ENCODE results near the gene PLD3.

Gene PLD3, protein sequence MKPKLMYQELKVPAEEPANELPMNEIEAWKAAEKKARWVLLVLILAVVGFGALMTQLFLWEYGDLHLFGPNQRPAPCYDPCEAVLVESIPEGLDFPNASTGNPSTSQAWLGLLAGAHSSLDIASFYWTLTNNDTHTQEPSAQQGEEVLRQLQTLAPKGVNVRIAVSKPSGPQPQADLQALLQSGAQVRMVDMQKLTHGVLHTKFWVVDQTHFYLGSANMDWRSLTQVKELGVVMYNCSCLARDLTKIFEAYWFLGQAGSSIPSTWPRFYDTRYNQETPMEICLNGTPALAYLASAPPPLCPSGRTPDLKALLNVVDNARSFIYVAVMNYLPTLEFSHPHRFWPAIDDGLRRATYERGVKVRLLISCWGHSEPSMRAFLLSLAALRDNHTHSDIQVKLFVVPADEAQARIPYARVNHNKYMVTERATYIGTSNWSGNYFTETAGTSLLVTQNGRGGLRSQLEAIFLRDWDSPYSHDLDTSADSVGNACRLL

DNA sequence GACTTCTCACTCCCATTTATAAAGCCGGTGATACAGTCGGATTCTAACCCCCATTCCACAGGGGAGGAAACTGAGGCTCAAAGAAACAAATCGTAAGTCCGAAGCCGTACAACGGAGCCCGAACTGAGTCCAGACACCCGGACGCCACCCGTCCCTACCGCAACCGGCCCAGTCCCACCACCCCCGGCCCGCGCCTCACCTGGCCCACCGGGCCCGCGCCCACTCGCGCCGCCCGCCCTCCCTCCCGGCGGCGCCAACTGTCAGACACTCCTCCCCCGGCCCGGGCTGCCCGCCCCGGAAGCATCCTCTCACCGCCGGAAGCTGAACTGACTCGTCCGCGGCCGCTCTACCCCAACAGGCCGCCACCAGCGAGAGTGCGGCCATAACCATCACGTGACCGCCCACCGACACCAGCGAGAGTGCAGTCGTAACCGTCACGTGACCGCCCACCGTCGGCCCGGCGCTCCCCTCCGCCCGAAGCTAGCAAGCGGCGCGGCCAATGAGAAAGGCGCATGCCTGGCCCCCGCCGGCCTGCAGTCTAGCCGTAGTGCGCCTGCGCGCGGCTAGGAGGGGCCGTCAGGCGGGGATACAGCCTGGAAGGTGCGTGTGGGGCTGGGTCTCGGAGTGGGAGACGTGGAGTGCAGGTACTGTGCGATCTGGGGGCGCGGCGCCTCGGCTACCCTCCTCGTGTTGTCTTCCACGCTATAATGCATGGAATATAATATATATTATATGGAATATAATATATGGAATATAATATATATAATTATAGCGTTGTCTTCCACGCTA is at the start of gene PLD3, which contains the start of gene C19orf47:
PLD3 (plus strand) TSS at position 571 of the 789 bp plus-strand sequence. CDS start 17,789 bp downstream, outside the sequence.
C19orf47 (minus strand) TSS at position 273 of the 789 bp plus-strand sequence. CDS start 6,540 bp downstream, outside the sequence.
- Mint-ChIP-seq H3K9me3 (no peaks in the 10 kb centered on the region), H3K27ac (peak within 1 kb of the TSS; percentile 88), H3K27me3 (no peaks in the 10 kb centered on the region), H3K36me3 (peaks cover 2% of the 10 kb centered on the region), H3K4me1 (peaks cover 41% of the 10 kb centered on the region), H3K4me3 (peak within 1 kb of the TSS; percentile 92)

DNA sequence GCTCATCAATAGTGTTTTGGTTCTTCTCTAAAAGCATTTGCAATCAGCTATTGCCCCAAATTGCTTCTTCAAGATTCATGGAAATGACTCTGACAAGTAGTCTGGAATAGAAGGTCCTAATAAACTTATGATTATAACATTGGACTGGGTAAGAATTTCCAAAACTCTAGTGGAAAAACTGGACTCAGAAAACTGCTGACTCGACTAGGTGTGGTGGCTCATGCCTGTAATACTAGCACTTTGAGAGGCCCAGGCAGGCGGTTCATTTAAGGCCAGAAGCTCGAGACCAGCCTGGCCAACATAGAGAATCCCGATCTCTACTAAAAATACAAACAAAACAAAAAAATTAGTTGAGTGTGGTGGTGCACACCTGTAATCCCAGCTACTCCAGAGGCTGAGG is 47.8 kb upstream of the PLD3 start:
- H3K36me3 Mint-ChIP-seq = no peaks in the 10 kb centered on the region
- H3K4me3 Mint-ChIP-seq = no peak overlapping the region
- H3K27ac Mint-ChIP-seq = no peak overlapping the region
- no peaks in the 10 kb centered on the region for H3K27me3 Mint-ChIP-seq
- H3K4me1 Mint-ChIP-seq = peaks cover 3% of the 10 kb centered on the region
- no peaks in the 10 kb centered on the region for H3K9me3 Mint-ChIP-seq

DNA sequence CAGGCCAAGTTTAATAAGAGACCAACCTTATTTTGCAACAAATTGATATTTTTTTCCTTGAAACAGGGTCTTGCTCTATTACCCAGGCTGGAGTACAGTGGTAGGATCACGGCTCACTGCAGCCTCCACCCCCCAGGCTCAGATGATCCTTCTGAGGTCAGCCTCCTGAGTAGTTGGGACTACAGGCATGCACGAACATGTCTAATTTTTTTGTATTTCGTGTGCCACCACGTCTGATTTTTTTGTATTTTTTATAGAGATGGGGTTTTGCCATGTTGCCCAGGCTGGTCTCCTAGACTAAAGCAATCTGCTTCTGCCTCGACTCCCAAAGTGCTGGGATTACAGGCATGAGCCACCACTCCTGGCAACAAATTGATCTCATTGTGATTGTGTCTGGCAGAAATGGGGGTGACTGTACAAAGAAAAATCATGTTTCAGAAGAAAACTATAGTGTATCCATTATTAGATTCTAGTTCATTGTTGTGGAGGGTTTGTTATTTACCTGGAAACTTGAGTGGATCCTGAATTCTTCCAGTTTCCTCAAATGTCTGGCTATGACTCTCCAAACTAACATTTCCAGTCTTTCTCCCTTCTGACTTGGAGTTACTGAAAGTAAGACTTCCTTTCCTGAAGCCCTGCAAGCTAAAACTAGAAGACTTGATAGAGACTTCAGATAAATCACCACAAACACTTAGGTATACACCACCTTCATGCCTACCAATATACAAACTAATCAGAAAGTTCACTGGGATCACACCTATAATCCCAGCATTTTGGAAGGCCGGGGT is 46.1 kb upstream of the PLD3 start:
- Mint-ChIP-seq H3K4me3 (no peak overlapping the region), H3K4me1 (peaks cover 3% of the 10 kb centered on the region), H3K27me3 (no peaks in the 10 kb centered on the region), H3K27ac (no peak overlapping the region), H3K36me3 (no peaks in the 10 kb centered on the region), H3K9me3 (no peaks in the 10 kb centered on the region)

DNA sequence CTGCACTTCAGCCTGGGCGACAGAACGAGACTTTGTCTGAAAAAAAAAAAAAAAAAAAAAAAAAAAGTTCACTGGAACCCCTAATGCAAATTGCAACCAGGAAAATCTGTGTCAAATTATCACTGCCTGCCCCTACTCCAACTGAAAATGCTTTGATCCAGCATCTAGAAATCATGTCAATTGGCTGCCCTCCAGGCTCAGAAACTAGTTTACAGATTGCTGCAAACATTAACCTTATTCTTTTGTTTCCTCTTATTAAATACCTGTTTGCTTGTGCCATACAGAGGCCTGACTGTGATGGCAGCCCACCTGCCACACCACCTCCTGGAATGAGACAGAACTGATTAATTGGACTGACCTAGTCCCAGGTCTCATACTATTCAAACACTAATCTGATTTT is 44.7 kb upstream of the PLD3 start:
- Mint-ChIP-seq H3K27me3 (no peaks in the 10 kb centered on the region), H3K4me3 (no peak overlapping the region), H3K27ac (no peak overlapping the region), H3K9me3 (no peaks in the 10 kb centered on the region), H3K4me1 (peaks cover 3% of the 10 kb centered on the region), H3K36me3 (no peaks in the 10 kb centered on the region)

DNA sequence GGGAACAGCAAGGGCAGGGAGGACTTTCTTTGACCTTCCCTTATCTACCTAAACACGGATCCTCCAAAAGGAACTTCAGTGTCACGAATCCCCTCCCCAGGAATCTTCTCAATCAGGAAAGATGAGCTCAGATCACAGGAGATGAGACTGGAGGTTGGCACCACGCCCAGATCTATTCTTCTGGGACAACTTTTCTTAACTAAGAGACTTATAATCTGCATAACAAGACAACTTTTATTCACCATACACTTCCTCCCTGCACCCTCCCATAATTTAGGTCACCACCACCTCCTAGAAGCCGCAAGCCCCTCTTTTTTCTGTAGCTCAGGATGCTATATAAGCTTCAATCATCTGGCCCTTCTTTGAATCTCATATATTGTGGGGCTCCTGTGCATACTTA is 44.2 kb upstream of the PLD3 start:
- H3K36me3 Mint-ChIP-seq = no peaks in the 10 kb centered on the region
- H3K4me1 Mint-ChIP-seq = peaks cover 3% of the 10 kb centered on the region
- no peaks in the 10 kb centered on the region for H3K27me3 Mint-ChIP-seq
- no peaks in the 10 kb centered on the region for H3K9me3 Mint-ChIP-seq
- H3K27ac Mint-ChIP-seq = no peak overlapping the region
- H3K4me3 Mint-ChIP-seq = no peak overlapping the region

DNA sequence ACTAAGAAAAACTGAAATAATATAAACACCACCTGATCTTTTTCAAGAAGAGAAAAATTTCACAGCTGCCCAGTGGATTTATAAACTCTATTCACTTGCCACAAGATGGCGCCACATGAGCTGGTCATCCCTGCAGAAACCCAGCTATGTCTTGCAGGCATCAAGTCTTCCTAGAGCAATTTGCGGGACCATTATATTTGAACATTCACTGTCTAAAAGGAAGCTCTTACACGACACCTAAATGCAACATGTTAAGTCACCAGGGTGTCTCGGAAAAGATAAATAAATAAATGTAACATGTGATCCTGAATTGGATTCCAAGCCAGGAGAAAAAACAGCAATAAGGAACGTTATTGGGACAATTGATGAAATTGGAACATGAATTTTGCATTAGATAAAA is 43.1 kb upstream of the PLD3 start:
- H3K36me3 Mint-ChIP-seq = no peaks in the 10 kb centered on the region
- H3K9me3 Mint-ChIP-seq = no peaks in the 10 kb centered on the region
- H3K4me1 Mint-ChIP-seq = peaks cover 3% of the 10 kb centered on the region
- H3K4me3 Mint-ChIP-seq = no peak overlapping the region
- no peaks in the 10 kb centered on the region for H3K27me3 Mint-ChIP-seq
- H3K27ac Mint-ChIP-seq = no peak overlapping the region

DNA sequence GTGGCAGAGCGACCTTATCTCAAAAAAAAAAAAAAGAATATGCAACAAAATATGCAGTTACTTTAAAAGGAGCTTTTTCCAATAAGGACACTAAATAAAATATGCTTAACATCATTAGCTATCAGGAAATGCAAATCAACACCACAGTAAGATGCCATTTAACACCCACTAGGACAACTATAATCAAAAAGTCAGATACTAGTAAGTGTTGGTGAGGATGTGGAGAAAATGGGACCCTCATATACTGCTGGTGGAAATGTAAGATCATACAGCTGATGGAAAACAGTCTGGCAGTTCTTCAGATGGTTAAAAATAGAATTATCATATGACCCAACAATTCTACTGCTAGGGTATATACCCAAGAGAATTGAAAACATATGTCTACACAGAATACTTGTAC is 38.8 kb upstream of the PLD3 start:
- H3K9me3 Mint-ChIP-seq = no peaks in the 10 kb centered on the region
- no peak overlapping the region for H3K27ac Mint-ChIP-seq
- H3K27me3 Mint-ChIP-seq = no peaks in the 10 kb centered on the region
- H3K4me3 Mint-ChIP-seq = no peak overlapping the region
- peaks cover 3% of the 10 kb centered on the region for H3K4me1 Mint-ChIP-seq
- H3K36me3 Mint-ChIP-seq = no peaks in the 10 kb centered on the region

DNA sequence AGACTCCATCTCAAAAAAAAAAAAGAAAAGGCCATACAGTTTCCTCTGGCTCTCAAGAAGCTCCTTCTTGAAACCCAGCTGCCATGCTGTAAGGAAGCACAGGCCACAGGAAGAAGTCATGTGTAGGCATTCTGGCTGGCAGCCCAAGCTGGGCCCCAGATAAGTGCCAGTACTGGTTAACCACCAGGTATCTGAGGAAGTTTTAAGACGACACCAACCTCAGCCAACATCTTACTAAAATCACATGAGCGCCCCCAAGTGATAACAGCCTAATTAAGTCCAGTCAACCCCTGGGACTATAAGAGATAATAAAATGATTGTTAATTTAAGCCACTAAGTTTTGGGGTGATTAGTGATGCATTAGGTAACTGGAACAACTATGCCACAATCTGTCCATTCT is 36.0 kb upstream of the PLD3 start:
- H3K27ac Mint-ChIP-seq = no peak overlapping the region
- H3K4me3 Mint-ChIP-seq = no peak overlapping the region
- no peaks in the 10 kb centered on the region for H3K27me3 Mint-ChIP-seq
- H3K36me3 Mint-ChIP-seq = no peaks in the 10 kb centered on the region
- H3K4me1 Mint-ChIP-seq = no peaks in the 10 kb centered on the region
- H3K9me3 Mint-ChIP-seq = no peaks in the 10 kb centered on the region

DNA sequence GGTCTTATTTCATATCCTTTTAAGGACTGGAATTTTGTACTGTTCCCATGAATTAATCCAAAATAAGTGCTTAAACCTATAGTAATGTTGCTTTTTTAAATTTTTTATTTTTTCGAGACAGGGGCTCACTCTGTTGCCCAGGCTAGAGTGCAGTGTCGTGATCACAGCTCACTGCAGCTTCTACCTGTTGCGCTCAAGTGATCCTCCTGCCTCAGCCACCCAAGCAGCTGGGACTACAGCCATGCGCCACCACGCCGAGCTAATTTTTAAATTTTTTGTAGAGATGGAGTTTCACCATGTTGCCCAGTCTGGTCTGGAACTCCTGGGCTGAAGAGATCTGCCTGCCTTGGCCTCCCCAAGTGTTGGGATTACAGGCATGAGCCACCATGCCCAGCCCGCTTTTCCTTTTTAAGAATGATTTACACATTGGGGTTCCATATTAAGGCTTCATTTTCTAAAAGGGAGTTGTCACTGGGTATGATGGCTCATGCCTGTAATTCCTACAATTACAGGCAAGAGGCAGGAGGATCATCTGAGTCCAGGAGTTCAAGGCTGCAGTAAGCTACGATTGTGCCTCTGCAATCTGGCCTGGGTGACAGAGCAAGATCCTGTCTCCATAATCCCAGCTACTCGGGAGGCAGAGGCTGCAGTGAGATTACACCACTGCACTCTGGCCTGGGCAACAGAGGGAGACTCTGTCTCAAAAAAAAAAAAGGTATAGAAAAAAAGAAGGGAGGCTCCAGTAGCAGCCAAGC is 35.1 kb upstream of the PLD3 start:
- H3K9me3 Mint-ChIP-seq = no peaks in the 10 kb centered on the region

DNA sequence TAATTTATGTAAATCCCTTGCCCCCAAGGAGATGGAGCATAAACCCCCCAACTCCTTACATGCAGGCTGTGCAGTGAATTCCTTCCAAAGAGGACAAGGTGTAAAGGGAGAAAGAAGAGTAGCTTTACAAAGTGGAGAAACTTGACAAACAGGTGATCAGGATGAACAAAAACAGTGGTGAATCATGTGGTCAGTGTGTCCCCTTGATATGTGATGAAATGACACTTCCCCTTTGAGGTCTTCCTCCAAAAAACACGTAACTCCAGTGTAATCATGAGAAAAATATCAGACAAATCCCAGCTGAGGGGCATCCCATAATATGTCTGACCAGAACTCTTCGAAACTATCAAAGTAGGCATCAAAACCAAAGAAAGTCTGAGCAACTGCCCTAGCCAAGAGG is 33.8 kb upstream of the PLD3 start:
- H3K27me3 Mint-ChIP-seq = no peaks in the 10 kb centered on the region
- H3K4me1 Mint-ChIP-seq = no peaks in the 10 kb centered on the region
- H3K4me3 Mint-ChIP-seq = no peak overlapping the region
- H3K9me3 Mint-ChIP-seq = no peaks in the 10 kb centered on the region
- no peak overlapping the region for H3K27ac Mint-ChIP-seq
- no peaks in the 10 kb centered on the region for H3K36me3 Mint-ChIP-seq

More for the DNA sequence above, 35.1 kb upstream of the PLD3 start:
- Mint-ChIP-seq H3K27ac (no peak overlapping the region), H3K4me1 (no peaks in the 10 kb centered on the region), H3K27me3 (no peaks in the 10 kb centered on the region), H3K36me3 (no peaks in the 10 kb centered on the region), H3K4me3 (no peak overlapping the region)

DNA sequence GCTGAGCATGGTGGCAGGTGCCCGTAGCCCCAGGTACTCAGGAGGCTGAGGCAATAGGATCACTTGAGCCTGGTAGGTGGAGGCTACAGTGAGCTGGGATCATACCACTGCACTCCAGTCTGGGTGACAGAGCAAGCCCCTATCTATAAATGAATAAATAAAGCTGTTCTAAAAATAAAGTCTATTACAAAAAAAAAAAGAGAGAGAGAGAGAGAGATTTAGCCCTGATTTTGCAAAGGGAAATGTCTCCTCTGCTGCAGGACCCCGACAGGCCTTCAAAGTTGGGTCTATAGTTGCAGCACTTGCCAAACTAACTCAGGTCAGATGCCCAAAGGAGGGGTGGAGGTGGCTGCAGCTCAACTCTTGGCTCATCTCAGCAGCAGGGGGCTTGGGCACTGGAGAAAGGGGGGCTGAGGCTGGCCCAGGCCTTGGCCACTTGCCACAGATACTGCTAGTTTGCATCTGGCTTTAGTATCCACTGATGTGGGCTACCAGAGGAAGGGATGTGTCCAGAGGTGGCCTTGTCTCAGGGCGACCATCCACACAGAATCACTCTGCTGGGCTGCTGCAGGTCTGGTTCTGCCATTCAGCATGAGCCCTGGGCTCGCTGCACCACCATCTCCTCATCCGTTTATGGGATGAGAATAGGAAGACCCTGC is 32.6 kb upstream of the PLD3 start:
- Mint-ChIP-seq H3K27ac (no peak overlapping the region), H3K36me3 (peaks cover 4% of the 10 kb centered on the region), H3K9me3 (no peaks in the 10 kb centered on the region), H3K4me1 (no peaks in the 10 kb centered on the region), H3K27me3 (no peaks in the 10 kb centered on the region), H3K4me3 (no peak overlapping the region)

DNA sequence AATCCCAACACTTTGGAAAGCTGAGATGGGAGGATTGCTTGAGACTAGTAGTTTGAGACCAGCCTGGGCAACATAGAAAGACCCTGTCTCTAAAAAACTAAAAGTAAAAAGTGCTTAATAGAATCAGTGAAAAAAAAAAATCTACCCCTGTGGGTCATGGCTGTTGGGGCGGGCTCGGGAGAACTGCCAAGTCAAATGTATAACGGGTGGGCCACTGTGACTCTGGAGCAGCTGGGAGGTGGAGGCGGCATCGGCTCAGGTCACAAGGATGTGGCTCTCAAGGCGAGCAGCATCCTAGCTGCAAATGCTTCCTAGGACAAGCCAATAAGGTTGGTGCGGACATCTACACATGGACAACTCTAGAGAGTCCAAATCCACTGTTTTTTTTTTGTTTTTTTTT is 31.2 kb upstream of the PLD3 start:
- no peaks in the 10 kb centered on the region for H3K9me3 Mint-ChIP-seq
- no peaks in the 10 kb centered on the region for H3K27me3 Mint-ChIP-seq
- H3K27ac Mint-ChIP-seq = no peak overlapping the region
- no peak overlapping the region for H3K4me3 Mint-ChIP-seq
- H3K4me1 Mint-ChIP-seq = no peaks in the 10 kb centered on the region
- peaks cover 4% of the 10 kb centered on the region for H3K36me3 Mint-ChIP-seq

DNA sequence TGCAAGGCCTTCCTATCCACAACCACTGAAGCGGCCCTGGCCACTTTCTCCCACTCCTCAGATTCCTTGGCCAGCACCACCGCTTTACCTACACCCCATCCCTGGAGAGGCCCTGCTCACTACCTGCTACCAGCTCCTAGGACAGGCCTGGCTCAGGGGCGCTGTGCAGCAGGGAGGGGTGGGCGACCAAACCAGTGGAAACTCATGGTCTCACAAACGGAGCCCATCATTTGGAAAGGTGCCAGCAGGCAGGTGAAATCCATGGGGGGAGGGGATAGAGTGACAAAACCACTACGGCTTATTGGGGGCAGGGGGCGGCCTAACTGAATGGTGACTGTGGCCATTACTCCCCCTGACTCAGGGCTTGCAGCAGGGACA is 27.9 kb upstream of the PLD3 start:
- H3K27me3 Mint-ChIP-seq = no peaks in the 10 kb centered on the region
- no peaks in the 10 kb centered on the region for H3K9me3 Mint-ChIP-seq
- no peak overlapping the region for H3K4me3 Mint-ChIP-seq
- H3K4me1 Mint-ChIP-seq = no peaks in the 10 kb centered on the region
- H3K36me3 Mint-ChIP-seq = peaks cover 12% of the 10 kb centered on the region
- H3K27ac Mint-ChIP-seq = no peak overlapping the region

DNA sequence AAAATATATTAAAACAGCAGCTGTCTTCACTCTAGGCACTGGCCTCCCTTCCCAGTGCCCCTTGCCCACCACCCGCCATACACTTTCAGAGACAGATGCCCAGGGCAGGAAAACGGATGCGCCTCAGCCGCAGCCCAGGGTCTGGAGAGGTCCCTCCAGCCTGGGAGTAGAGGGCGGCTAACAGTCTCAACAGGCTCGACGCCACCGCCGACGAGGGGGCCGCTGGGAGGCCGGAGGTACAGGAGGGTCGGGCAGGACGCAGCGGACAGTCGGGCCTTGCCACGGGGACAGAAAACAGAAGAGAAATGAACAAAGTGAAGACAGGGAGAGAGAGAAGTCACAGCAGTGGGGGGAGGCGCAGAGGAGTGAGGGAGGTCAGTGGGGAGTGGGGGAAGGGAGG is 27.4 kb upstream of the PLD3 start:
- H3K27ac Mint-ChIP-seq = no peak overlapping the region
- H3K27me3 Mint-ChIP-seq = no peaks in the 10 kb centered on the region
- no peaks in the 10 kb centered on the region for H3K4me1 Mint-ChIP-seq
- no peaks in the 10 kb centered on the region for H3K9me3 Mint-ChIP-seq
- H3K4me3 Mint-ChIP-seq = no peak overlapping the region
- H3K36me3 Mint-ChIP-seq = peaks cover 12% of the 10 kb centered on the region
